Daoy (cell line): ENCODE measurements around the gene SHISA7. TPM values are rescaled to one million over a fixed set of nuclear protein-coding genes. Genes with fewer than 3 reads are reported as not detected.
A peak's percentile ranks its signal among the peaks of the same experiment; 100 is the strongest.
"Not testable (repeated sequence)": the region's sequence is repeated elsewhere in the genome, so short reads cannot be mapped to it uniquely, and the experiment has no call there.

Experiments used
- DNase-seq: peaks from one replicate; pipeline ENCODE4 v3.0.0-alpha.2; 2015; ENCODE audit warnings: low read depth
- total RNA-seq: library from RNA; depleted of rRNA; stranded (reverse); fragments of >200 nt; shearing (Covaris generic); gene quantifications from 2 replicates; pipeline ENCODE4 v1.2.3, GENCODE V29; 2014

The SHISA7 gene
- total RNA-seq, 1 experiment from 2014 or later, result not detected

DNA sequence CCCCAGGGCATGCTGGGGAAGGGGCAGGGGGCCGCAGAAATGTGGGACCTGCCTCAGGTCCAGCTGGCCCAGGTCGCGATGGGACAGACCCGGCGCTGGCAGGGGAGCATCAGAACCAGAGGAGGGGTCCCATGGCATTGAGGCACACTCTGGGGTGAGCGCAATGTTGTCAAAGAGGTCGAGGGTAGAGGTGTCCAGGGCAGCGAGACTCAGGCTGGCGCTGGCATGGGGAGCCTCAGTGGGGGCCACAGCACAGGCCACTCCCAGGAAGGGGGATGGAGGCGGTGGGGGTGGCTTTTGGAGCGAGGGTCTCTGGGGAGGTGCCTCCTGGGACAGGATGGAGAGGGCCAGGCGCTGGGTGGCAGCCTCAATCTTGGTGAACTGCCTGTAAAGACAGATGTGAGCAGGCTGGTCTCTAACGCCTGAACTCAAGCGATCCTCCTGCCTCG lies 20.5 kb upstream of the SHISA7 start:
- no peak for DNase-seq

DNA sequence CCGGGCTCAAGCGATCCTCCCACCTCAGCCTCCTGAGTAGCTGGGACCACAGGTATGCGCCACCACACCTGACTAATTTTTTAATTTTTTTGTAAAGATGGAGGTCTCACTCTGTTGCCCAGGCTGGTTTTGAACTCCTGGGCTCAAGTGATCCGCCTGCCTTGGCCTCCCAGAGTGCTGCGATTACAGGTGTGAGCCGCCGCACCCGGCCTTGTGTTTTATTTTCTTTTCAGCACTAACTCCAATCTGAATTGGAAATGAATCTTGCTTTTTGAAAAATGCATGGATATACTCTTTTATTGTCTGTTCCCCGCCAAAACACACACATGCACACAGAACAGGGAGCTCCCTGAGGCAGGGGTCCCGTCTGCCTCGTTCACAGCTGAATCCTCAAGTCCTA lies 19.6 kb upstream of the SHISA7 start:
- DNase-seq, result no peak

DNA sequence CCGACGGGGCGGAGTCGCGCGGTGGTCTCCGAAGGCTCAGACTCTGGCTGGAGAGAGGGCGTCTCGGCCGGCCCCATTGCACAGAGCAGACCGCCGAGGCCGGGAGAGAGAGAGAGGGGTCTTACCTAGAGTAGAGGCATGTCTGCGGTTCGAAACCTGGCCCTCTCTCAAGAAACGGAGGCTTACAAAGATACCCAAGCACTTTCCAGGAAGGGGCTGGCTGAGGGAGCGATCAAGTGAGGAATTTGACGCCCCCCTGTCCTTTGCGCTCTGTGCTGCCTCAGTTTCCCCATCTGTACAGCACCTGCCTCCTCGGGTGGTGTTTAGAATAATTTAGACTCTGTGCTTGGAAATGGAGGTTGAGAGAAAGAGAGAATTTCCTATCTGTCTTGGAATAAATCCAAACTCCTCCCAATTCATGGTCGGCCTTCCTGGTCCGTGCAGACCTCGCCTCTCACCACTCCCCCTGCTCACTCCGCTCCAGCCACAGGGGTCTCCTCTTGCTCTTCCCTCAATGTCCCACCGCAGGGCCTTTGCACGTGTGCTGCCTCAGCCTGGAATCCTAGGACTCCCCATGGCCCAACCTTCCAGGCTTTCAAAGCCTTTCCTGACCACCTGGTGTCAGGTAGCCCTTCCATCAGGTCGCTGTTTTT lies 19.0 kb upstream of the SHISA7 start:
- DNase-seq, result no peak

GRCh38 chr19:55461259-55461973 lies 18.3 kb upstream of the SHISA7 start, which contains the start of gene ISOC2:
ISOC2 (minus strand) TSS chr19:55461642; CDS start chr19:55456486, 5,156 bp downstream.
- peak; percentile 100 for DNase-seq

DNA sequence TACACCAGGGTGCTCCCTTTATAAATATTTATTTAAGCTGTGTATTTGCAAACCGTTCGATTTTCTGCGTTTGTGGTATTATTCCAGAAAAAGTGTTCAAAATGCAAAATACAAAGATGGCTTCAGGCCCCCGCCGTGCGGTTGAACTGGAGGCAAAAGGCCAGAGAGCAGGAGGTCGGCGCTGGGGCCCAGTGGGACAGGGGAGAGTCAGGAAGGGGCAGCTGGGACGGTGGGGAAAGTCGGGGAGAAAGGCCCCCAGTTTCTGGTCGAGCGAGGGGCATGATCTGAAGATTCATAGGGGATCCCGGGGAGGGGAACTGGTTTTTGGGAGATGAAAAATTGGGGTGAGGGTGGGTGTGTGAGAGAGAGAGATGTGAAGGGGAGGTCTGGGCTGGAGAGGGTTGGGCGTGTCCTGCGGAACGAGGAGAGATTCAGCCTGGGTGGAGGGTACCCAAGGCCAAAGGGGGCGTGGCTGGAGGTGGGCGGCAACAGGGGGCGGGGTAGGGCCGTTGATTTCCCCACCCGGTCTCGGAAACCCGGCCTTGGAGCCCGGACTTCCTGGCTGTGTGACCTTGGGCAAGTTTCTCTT lies 17.7 kb upstream of the SHISA7 start:
- DNase-seq, result peak; percentile 83

DNA sequence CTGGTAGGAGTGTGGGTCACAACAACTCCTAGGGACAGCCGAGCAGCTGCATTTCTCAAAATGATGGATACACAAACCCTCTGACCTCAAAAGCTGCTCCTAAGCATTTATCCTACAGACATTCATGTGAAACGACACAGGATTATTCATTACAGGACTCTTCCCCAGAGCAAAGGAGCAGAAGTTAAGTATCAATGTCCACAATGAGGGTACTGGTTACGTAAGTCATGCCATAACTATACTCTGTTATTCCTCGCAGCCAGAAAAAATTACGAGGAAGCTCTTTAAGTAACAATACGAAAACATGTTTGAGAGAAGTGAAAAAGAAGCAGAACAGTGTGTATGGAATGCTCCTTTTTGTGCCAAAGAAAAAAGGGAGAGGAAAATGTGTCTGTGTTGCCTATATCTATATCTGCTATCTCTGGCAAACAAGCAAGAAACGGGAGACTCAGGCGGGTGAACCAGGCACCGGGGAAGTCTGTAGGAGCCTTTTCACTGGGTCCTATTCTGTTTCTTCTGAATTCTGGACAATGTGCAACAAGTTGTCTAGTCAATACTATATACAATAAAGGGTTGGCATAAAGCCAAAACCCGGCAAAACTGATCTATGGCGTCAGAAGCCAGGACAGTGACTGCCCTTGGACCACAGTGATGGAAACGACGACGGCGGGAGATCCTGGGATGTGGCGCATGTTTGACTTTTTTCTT lies 17.0 kb upstream of the SHISA7 start:
- DNase-seq, result no peak

GRCh38 chr19:55459551-55459949 lies 16.4 kb upstream of the SHISA7 start:
- DNase-seq, result no peak

- DNase-seq, result no peak
Measured at GRCh38 chr19:55457683-55458457, 14.8 kb upstream of the SHISA7 start.

DNA sequence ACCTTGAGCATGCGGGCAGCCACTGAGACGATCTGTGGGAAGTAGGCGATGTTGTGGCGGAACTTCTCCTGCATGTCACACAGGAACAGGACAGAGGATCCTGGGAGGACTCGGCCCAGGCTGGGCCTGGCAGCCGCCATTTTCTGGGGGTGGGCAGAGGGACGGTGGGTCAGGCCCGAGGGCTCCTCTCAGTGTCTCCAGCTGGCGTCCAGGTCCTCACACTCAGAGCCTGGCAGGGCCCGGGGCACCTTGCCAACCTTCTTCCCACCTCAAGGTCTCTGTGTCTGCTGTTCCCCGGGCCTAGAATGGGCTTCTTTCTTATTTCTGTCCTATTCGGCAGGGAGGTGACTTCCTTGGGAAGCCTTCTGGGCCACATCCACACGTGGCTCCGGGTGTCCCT lies 13.2 kb upstream of the SHISA7 start:
- DNase-seq, result no peak

- no peak for DNase-seq
Measured at GRCh38 chr19:55455576-55456235, 12.6 kb upstream of the SHISA7 start.

DNA sequence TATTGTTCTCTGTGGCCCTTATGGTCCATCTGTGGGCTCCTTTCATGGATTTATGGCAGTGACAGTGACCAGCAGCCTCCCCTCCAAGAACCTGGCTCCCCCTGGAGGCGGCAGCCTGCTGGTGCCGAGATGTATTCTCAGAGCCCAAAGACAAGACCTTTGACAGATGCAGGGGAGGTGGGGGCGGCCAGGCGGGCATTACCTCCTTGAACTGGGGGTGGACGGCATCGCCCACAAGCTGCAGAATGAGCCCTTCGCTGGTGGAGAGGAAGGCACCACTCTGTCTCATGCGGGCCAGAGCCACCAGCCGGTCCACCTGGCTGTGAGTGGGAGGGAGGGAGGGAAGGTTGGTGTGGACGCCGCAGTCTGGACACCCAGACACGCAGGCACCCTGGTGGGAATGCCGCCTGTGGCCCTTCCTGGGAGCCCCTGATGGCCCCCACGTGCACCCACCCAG lies 11.7 kb upstream of the SHISA7 start:
- DNase-seq, result peak; percentile 51

GRCh38 chr19:55453511-55454260 lies 10.6 kb upstream of the SHISA7 start:
- DNase-seq, result no peak

DNA sequence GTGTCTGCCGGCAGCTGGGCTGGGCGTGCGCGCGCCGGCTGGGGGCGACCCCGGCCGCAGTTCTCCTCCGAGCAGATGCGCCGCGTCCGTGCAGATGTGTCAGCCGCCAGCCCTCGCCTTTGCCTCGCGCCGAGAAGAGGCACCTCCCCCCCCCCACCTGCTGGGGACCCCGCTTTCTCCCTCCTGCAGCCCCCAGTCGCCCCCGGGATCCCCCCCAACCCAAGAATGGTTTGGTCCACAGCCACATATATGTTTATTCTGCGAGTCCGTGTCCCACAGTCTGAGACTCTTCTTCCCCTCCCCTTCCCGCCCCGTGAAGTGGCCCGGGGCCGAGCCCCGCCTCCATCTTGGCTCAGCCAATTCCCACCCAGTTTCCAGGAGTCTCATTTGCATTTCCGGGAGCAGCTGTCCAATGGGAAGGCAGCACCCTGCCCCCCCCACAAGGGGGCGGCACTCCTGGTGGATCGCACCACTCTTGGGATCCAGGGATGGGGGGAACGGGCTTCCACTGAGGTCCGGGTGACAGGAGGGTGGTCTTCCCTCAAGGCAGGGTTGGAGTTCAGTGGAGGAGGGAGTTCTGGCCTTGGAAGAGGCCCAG lies 9.7 kb upstream of the SHISA7 start:
- DNase-seq, result peak; percentile 85

GRCh38 chr19:55451965-55452748 lies 9.1 kb upstream of the SHISA7 start:
- peak; percentile 32 for DNase-seq

GRCh38 chr19:55451163-55451964 lies 8.3 kb upstream of the SHISA7 start:
- peak; percentile 39 for DNase-seq

- no peak for DNase-seq
Measured at GRCh38 chr19:55449469-55449868, 6.4 kb upstream of the SHISA7 start.

DNA sequence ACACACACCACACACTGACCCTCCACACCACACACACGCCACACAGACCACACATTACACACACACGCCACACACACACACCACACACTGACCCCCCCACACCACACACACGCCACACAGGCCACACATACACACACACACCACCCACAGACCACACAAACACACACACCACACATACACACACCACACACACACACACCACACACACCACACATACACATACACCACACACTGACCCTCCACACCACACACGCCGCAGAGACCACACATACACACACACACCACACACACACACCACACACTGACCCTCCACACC lies 5.0 kb upstream of the SHISA7 start:
- DNase-seq, result not testable (repeated sequence)
